HG02571 (cell line): ENCODE results near the gene ZSWIM3.

Source experiments
- ATAC-seq: cut with Tn5 transposase; IDR thresholded peaks from one replicate; pipeline ENCODE4 v1.9.1; 2021; ENCODE audit warnings: mild to moderate bottlenecking, moderate library complexity; ENCODE audit not compliant: unreplicated experiment

ZSWIM3 gene

DNA sequence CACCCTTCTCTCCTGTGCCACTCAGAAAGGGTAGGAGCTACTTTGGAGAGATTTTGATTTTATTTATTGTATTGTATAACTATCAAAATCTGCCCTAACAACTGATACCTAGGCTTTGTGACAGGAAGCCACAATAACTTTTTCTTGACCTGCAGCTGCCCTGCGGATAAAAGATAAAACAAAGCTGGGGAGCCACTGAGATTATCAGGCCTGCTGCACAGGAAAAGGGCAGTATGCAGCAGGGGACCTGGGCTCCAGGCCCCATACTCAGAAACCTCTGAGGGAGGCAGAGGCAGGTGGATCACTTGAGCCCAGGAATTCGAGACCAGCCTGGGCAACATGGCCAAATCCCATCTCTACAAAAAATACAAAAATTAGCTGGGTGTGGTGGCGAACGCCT is 24.8 kb upstream of the ZSWIM3 start:
- no peak for ATAC-seq

DNA sequence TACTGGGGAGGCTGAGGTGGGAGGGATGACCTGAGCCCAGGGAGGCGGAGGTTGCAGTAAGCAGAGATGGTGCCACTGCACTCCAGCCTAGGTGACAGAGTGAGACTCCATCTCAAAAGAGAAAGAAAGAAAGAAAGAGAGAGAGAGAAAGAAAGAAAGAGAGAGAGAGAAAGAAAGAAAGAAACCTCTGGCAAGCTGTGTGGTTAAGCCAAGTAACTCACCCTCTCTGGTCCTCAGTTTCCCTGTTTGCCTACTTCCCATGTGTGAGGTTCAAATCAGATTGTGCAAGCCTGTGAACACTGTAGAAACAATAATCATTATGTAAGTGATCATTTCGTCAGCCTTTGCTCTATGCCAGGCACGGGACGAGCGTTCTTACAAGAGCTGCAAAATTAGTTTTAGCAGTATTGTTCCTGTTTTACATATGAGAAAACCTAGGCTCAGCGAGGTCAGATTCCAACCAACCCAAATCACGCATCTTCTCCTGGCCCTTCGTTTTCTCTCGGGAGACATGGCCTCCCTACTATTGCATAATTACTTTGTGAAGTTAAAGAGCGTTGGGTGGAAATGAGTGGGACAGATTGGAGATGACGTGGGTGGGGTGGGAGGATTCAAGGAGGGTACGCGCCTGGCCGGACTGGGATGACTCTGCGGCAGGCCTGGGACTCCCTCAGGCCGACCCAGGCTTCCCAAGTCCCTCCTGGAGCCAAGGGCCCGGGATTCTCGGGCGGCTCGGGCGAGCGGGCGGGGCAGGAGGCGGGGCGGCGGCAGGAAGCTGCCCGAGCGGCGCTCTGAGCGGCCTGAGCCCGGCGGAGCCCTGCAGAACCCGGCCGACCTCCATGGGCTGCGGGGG is 24.2 kb upstream of the ZSWIM3 start, which contains the start of gene SNX21:
Gene SNX21 (plus strand): TSS at position 770 of the 853 bp plus-strand sequence. CDS start 121 bp downstream, outside the sequence.
- no peak for ATAC-seq

DNA sequence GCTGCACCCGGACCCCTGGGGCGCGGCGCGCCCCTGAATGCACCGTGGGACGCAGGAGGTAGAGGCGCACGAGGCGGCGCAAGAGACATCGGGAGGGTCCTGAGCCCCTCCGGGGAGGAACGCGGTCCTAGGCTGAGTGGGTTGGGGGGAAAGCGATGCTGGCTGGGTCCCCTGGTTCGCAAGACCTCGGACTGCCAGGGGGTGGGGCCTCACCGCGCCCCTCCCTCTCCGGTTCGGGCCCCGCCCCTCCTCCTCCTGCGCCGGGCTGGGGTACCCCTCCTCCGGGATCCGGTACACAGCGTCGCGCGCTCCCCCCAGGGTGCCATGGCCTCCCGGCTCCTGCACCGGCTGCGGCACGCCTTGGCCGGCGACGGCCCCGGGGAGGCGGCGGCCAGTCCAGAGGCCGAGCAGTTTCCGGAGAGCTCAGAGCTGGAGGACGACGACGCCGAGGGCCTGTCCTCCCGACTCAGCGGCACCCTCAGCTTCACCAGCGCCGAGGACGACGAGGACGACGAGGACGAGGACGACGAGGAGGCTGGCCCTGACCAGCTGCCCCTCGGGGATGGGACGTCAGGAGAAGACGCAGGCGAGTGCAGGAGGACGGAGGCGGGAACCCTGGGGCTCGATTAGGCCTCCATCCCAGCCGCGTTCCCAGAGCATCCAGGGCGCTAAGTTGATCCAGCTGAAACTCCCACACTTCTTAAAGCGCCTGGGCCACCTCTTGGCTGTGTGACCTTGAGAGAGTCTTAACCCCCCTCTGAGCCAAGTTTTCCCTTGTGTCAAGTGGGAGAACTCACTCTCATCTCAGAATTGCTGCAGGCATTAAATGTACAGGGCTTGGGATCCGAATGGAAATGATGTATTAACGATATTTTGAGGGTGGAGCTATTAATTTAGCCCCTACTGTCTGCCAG is 23.3 kb upstream of the ZSWIM3 start:
- no peak for ATAC-seq

DNA sequence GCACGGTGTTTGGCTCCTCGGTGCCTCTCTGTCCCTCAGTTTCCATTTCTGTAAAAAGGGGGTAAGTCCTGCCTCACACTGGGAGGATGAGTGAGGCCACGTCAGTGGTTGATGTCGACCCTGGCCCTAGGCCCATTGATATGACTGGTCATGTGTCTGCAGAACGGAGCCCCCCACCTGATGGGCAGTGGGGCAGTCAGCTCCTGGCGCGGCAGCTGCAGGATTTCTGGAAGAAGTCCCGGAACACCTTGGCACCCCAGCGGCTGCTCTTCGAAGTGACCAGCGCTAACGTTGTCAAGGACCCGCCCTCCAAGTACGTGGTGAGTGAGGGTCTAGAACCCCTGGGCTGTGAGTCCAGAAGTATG is 22.6 kb upstream of the ZSWIM3 start:
- no peak for ATAC-seq

DNA sequence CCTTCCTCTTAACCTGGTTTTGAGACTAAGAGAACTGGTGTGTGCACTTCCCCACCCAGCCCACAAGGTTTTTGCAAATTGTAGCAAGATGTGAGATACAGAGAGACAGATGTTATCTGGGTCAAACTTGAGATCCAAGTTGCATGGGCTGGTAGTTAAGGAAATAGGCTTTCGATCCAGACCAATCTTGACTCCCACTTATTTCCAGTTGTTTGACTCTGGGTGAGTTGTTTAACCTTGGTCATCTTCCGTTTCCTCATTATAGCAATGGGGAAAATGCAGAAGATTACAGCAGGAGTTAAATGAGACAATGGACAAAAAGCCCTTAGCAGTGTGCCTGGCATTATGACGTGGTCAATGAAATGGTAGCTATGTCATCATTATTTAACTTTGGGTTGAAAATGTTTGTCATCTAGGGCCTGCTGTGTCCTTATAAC is 22.1 kb upstream of the ZSWIM3 start:
- no peak for ATAC-seq

DNA sequence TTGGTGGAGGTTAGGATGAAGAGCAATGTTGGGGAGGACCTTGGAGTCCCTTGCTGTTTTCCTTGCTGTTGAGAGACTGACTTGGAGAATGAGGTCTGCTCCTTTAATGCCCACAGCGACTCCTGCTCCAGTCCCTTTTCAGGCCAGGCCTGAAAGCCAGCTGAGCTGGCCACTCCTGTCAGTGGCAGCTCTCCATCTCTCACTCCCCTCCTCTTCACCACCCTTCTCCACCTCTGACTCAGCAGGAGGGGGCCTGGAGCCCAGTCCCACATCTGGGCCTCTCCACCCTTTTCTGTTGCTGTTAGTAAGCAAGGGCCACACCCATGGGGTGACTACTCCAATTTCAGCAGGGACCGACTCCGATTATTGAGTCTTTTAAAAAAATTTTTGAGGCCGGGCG is 21.6 kb upstream of the ZSWIM3 start:
- no peak for ATAC-seq

DNA sequence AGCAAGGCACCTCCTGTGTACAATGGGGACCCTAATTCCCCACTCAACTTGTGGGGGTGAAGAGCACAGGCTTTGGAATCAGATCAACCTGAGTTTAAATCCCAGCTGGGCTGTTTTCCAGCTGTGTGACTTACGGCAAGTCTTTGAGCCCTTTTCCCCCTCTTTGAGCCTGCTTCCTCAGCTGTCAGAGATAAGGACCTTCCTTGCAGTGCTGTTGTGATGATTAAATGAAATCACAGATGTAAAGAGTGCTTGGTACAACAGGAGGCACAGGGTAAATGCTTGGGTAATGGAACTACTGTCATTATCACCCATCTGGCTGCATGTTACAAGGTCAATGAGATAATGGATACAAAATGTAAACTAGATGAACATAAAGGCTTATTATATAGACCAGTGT is 20.6 kb upstream of the ZSWIM3 start:
- ATAC-seq: no peak

DNA sequence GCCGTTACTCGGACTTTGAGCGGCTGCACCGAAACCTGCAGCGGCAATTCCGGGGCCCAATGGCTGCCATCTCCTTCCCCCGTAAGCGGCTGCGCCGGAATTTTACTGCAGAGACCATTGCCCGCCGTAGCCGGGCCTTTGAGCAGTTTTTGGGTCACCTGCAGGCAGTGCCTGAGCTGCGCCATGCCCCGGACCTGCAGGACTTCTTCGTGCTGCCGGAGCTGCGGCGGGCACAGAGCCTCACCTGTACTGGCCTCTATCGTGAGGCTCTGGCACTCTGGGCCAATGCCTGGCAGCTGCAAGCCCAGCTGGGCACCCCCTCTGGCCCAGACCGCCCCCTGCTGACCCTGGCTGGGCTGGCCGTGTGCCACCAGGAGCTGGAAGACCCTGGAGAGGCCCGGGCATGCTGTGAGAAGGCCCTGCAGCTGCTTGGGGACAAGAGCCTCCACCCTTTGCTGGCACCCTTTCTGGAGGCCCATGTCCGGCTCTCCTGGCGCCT is 16.7 kb upstream of the ZSWIM3 start:
- no peak for ATAC-seq

DNA sequence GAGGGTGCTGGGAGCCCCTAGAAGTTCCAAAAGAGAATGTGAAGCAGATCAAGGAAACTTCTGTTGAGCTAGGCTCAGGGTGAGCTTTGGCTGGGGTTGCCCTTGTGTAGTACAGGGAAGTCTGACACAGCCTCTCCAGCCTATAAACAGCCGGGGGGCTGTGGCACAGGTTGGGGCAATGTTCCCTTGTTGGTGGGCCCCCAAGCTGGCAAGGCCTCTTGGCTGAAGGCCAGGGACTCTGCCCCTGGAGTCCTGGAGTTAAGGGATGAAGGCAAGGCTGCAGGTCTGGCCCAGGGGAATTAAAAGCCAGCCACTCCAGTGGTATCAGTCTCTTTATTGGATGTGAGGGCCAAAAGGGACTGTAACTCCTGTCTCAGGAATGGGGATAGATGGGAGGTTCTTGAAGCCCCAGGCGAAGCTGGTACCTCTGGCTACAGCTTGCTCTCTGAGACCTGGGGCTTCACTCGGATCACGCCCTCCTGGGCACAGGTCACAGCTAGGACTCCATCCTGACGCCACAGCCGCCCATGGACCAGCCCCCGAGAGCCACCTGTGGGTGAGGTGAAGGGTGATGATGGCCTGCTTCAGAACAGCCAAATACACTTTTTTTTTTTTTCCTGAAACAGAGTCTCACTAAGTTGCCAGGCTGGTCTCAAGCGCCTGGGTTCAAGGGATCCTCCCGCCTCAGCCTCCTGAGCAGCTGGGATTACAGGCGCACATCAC is 15.8 kb upstream of the ZSWIM3 start:
- no peak for ATAC-seq

DNA sequence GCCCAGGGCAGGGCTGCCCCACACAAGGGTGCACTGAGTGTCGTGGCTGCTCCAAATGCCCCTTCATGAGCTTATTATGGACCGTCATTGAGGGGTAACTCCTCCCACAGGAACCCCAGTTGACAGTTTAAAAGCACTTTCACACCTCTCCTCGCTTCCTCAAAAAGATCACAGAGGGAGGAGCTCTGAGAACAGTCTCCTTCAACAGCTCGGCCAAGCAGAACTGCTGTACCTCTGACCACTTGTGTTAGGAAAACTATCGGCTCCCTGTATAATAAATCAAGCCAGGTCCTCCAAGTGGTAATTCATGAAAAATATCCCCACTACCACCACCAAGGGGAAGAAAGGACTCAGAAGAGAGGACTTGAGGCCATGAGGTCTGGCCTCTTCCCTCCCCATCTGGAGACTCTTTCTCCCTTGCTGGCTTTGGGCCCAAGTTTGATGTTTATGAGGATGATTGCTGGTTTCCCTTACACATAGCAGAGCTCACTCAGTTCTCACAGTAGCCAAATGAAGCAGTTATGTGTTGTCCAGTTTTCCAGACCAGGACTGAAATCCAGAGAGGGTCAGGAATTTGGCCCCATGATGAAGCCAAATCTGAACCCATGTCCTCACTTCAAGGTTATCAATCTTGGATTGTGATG is 15.1 kb upstream of the ZSWIM3 start:
- ATAC-seq: no peak

DNA sequence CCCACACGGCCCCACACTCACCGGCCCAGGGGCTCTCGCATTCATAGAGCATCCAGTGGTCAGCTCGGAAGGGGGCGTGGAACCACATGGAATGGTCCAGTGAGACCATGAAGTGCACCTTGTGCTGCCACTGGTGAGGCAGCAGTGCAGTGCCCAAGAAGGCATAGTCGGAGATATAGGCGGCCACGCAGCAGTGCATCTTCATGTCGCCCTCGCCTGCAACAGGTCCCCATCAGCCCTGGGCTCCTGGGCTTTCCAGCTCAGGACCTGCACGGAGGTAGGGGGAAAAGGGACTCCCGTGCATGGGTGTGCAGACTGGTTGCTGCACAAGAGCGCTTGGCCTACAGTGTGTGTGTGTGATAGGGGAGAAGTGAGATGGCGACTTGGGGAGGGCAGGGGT is 13.9 kb upstream of the ZSWIM3 start:
- ATAC-seq: no peak

DNA sequence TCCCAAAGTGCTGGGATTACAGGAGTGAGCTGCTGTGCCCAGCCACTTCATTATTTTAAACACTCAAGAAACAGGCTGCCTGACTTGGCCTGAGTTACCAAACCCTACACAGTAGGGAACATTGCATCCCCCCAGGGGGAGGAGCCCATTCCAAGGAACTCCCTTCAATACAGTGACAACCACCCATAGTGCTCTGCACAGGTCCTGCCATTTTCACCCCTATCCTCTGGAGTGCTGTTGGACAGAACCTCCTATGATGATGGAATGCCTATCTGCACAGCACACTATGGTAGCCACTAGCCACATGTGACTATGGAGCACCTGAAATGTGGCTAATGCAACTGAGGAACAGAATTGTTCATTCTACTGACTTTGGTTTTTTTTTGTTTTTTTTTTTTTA is 12.0 kb upstream of the ZSWIM3 start:
- no peak for ATAC-seq

DNA sequence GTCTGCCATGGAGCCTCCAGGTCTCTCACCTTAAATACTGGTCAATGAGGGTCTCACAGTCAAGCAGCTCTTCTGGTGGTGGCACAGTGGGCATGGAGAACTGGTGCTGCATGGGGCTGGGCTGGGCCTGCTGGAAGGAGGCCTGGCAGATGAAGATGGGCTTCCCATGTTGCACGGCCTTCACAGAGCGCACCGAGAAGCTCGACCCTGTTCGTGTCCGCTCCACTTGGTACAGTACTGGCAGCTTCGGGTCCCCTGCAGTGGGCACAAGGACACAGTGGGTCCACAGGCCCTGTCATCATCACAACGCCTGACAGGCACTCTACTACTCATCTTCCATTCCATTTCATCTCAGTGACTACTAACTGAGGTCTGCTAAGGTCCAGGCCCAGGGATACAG is 9.0 kb upstream of the ZSWIM3 start:
- ATAC-seq: no peak

DNA sequence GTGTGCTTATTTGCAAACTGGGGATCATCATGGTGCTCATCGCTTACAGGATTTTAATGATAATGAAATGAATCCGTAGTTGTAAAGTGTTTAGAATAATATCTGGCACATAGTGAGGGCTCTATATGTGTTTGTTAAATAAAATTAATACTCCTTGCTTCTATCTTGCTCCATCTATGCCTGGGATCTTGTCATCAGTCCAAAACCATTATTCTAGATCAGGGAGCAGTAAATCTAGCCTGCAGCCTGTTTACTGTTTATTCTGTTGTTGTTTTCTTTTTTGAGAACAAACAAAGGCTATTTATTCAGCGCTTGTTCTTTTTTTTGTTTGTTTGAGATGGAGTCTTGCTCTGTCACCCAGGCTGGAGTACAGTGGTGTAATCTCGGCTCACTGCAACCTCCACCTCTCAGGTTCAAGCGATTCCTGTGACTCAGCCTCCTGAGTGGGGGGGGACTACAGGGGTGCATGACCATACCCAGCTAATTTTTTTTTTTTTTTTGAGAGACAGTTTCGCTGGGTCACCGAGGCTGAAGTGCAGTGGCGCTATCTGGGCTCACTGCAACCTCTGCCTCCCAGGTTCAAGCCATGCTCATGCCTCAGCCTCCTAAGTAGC is 8.3 kb upstream of the ZSWIM3 start:
- ATAC-seq: no peak

DNA sequence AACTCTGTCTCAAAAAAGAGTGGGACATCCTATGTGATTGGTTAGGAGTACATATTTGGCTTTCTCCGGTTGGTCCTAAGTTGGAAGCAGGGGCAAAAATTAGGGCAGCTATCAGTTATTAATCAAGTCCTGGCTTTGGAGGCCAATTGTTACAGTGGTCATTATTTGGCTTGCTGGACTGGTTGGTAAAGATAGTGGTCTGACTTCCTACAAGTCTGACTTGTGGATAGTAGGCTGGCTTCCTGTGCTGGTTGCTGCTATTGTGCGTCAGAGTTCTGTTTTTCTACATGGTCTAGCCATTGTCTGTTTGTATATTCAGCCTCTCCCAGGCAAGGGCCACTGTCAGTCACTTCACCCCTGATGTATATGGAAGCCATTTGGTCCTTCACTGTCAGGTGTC is 7.2 kb upstream of the ZSWIM3 start:
- no peak for ATAC-seq

DNA sequence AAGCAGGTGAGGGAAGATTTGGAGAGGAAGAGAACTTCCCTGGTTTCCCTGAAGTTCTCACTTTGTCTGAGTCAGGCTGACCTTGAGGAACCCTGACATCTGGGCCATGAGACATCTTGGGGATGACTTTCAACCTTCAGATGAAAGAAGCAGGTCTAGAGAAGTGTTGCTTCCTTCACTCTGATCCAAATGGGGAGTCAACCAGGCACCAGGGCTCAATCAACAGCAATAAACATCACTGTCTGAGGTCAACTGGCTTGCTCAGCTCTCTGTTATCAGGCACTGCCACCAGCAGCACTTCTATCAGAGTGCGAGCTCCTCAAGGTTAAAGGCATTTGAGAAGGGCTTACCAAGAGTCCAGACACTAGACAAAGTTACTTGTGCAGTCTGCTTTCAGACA is 6.5 kb upstream of the ZSWIM3 start:
- ATAC-seq: no peak

DNA sequence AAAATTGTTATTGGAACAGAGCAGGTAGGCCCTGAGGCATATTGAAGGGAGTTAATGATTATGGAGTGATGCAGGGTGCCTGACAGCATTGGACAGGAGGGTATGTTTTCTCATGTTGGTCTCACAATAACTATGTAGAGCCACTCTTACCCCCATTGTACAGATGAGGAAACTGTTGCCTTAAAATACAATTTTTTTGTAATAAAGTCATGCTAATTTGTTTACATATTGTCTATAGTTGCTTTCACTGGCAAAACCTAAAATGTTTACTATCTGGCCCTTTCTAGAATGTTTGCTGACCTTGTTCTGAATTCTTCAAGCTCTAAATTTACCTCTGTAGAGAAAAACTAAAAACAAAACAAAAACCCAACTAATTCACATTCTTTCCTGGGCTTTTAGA is 5.9 kb upstream of the ZSWIM3 start:
- ATAC-seq: no peak

DNA sequence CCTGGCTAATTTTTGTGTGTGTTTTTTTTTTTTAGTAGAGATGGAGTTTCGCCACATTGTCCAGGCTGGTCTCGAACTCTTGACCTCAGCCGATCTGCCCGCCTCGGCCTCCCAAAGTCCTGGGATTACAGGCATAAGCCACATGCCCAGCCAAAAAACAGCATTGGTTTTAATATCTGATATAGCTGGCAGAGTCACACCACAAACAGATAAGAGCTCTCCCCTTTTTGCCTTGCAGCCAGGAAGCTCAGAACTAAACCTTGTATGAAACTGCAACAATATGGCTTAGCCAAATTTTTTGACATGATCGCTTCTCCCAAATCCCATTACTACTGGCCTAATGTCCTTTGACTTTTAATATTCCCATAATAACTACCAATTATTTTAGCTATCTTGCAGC is 5.1 kb upstream of the ZSWIM3 start:
- ATAC-seq: no peak

DNA sequence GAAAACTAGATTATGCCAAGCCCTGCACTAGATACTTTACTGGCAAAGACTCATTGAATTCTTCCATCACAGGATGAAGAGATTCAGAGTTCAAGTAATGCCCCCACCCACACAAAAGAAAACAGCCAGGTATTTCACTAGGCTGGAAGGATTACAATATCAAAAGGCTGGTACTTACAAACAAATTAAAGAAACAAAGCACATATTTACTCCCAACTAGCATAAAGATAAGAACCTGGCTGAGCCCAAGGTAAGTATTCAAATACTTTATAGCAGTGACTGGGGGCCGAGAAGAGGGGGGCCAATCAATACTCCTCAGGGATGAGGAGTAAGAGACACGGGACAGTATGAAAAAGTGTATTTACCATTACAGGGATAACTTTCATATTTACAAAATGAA is 3.9 kb upstream of the ZSWIM3 start:
- ATAC-seq: no peak

DNA sequence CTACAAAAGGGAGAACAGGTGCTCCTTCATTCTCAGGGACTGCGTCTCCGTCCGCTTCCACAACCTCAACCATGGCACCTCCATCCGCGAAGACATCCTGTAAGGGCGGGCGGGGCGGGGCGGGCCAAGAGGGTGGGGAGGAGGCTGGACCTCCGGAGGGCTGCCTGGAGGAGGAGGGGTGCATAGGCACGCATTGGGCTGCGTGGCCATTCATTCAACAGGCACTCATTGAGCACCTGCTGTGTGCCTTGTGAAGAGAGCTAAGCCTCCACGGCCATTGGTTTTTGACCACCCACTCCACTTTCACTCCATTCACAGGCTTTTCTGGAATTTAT is 435 bp downstream of the ZSWIM3 start:
- ATAC-seq: no peak
